ENCODE measurements around the gene ASCL4. TPM values are rescaled to one million over a fixed set of nuclear protein-coding genes. Genes with fewer than 3 reads are reported as not detected.

The ASCL4 gene
- total and polyA plus RNA-seq, 2 of the 8 experiments (the other 6 are each of a cell fraction or from before 2014, with no cell fraction given): not detected

DNA sequence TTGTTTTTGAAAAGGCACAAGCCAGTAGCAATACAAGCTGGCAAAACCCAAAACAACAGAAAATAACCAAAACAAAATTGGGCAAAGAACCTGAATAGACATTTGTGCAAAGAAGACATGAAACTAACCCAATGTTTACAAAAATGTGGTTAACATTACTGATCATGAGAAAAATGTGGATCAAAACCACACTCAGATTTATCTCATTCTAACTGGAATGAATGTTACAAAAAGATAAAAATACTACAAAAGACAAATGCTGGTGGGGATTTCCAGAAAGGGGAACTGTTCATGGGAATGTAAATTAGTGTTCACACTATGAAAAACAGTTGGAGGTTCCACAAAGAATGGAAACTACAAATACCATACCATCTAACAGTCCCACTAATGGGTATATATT is 26.6 kb downstream of the ASCL4 start (continued):
- TF ChIP-seq, protein P1, sequence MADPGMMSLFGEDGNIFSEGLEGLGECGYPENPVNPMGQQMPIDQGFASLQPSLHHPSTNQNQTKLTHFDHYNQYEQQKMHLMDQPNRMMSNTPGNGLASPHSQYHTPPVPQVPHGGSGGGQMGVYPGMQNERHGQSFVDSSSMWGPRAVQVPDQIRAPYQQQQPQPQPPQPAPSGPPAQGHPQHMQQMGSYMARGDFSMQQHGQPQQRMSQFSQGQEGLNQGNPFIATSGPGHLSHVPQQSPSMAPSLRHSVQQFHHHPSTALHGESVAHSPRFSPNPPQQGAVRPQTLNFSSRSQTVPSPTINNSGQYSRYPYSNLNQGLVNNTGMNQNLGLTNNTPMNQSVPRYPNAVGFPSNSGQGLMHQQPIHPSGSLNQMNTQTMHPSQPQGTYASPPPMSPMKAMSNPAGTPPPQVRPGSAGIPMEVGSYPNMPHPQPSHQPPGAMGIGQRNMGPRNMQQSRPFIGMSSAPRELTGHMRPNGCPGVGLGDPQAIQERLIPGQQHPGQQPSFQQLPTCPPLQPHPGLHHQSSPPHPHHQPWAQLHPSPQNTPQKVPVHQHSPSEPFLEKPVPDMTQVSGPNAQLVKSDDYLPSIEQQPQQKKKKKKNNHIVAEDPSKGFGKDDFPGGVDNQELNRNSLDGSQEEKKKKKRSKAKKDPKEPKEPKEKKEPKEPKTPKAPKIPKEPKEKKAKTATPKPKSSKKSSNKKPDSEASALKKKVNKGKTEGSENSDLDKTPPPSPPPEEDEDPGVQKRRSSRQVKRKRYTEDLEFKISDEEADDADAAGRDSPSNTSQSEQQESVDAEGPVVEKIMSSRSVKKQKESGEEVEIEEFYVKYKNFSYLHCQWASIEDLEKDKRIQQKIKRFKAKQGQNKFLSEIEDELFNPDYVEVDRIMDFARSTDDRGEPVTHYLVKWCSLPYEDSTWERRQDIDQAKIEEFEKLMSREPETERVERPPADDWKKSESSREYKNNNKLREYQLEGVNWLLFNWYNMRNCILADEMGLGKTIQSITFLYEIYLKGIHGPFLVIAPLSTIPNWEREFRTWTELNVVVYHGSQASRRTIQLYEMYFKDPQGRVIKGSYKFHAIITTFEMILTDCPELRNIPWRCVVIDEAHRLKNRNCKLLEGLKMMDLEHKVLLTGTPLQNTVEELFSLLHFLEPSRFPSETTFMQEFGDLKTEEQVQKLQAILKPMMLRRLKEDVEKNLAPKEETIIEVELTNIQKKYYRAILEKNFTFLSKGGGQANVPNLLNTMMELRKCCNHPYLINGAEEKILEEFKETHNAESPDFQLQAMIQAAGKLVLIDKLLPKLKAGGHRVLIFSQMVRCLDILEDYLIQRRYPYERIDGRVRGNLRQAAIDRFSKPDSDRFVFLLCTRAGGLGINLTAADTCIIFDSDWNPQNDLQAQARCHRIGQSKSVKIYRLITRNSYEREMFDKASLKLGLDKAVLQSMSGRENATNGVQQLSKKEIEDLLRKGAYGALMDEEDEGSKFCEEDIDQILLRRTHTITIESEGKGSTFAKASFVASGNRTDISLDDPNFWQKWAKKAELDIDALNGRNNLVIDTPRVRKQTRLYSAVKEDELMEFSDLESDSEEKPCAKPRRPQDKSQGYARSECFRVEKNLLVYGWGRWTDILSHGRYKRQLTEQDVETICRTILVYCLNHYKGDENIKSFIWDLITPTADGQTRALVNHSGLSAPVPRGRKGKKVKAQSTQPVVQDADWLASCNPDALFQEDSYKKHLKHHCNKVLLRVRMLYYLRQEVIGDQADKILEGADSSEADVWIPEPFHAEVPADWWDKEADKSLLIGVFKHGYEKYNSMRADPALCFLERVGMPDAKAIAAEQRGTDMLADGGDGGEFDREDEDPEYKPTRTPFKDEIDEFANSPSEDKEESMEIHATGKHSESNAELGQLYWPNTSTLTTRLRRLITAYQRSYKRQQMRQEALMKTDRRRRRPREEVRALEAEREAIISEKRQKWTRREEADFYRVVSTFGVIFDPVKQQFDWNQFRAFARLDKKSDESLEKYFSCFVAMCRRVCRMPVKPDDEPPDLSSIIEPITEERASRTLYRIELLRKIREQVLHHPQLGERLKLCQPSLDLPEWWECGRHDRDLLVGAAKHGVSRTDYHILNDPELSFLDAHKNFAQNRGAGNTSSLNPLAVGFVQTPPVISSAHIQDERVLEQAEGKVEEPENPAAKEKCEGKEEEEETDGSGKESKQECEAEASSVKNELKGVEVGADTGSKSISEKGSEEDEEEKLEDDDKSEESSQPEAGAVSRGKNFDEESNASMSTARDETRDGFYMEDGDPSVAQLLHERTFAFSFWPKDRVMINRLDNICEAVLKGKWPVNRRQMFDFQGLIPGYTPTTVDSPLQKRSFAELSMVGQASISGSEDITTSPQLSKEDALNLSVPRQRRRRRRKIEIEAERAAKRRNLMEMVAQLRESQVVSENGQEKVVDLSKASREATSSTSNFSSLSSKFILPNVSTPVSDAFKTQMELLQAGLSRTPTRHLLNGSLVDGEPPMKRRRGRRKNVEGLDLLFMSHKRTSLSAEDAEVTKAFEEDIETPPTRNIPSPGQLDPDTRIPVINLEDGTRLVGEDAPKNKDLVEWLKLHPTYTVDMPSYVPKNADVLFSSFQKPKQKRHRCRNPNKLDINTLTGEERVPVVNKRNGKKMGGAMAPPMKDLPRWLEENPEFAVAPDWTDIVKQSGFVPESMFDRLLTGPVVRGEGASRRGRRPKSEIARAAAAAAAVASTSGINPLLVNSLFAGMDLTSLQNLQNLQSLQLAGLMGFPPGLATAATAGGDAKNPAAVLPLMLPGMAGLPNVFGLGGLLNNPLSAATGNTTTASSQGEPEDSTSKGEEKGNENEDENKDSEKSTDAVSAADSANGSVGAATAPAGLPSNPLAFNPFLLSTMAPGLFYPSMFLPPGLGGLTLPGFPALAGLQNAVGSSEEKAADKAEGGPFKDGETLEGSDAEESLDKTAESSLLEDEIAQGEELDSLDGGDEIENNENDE (IDR thresholded peaks at IDR 0.05; ENCODE audit: insufficient replicate concordance, low read length): no peak
- TF ChIP-seq TAF1 (IDR thresholded peaks at IDR 0.05; ENCODE audit: low read depth, low read length) (no peak), TBP (IDR thresholded peaks at IDR 0.05; ENCODE audit: low read depth, low read length) (no peak), SAP30 (IDR thresholded peaks at IDR 0.05; ENCODE audit: insufficient read depth, insufficient replicate concordance, low read length) (no peak), CHD2 (IDR thresholded peaks at IDR 0.05; ENCODE audit: low read length) (no peak), YY1 (IDR thresholded peaks at IDR 0.05; ENCODE audit: low read depth, low read length) (no peak), RNF2 (IDR thresholded peaks at IDR 0.05; ENCODE audit: borderline replicate concordance, low read depth, low read length, missing control alignments, poor library complexity, severe bottlenecking) (no peak), SIRT6 (IDR thresholded peaks at IDR 0.05; ENCODE audit: low read length) (no peak), POLR2AphosphoS5 (IDR thresholded peaks at IDR 0.05; ENCODE audit: low read depth, low read length) (no peak), CREB1 (IDR thresholded peaks at IDR 0.05) (no peak), GABPA (IDR thresholded peaks at IDR 0.05; ENCODE audit: borderline replicate concordance, insufficient read depth, low read length) (no peak), KDM5A (IDR thresholded peaks at IDR 0.05; ENCODE audit: low read length) (no peak), RXRA (IDR thresholded peaks at IDR 0.05; ENCODE audit: insufficient read depth, low read depth, low read length) (no peak)

Measured in H1 (cell line).